ENCODE data around the gene TTLL4.

TTLL4 gene

DNA sequence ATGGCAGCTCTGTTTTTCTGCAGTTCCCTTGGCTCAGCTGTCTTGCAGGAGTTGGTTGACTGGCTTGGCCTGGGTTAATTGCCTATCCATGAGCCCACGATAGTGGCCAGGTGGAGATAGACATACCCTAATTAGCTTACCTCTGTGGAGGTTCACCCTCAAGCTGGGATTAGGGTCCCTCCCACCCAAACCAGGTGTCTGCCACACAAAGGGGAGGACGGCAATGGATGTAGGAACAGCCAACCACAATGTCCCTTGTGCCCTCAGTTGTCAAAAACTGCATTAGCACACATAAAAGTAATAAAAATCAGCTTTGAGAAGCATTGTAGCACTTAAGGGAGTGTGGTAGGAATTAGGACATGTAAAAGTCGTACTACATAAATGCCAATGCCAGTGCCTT is 75.5 kb downstream of the TTLL4 start:
- no peak for DNase-seq (ENCODE audit: low read depth)

DNA sequence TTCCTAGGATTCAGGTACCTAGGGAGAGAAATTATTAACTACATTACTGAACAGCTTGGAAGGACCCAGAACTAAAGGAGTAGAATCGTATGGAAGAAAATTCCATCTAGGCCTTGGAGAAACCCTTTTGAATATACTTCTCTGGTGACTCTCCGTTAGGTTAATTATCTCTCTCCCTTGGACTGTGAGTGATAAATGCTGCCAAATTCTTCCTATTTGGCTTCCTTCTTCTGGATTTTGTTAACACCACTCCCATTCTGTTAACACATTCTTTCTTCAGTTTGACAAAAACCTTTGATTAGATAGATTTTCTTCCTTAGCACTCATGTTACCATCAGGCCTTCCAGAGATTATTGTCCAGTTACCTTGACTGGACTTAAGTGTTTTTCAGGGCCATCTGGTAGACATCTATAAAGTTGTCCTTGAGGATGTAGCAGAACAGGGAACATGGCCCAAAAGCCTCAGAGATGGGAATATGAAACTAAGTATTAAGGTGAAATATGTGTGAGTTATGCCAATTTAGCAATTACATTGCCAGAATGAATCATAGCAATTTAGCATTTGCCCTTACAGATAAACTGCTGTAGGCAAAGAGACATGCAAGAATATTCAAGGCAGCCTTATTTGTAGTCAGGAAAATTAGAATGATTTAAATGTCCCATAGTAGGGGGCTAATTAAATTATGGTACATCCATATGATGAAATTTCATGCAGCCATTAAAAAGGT is 78.1 kb downstream of the TTLL4 start:
- DNase-seq (ENCODE audit: low read depth) = no peak

DNA sequence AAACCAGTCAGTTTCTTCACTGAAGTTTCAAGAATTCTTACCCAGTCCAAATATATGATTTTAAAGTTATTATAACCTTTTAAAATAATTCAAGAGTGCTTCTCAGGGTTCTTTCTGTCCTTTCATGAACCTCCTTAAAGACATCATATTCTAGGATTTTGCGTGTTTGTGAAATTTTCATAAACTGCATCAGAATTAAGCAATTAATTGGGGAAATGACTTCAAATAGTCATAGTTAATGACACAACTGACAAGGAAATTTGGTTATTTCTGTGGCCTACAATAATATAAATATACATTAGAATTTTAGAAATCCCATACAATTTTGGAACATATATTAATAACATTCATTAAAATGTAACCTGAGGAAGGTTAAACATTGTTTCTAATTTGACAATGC is 81.8 kb downstream of the TTLL4 start:
- no peak for DNase-seq (ENCODE audit: low read depth)

DNA sequence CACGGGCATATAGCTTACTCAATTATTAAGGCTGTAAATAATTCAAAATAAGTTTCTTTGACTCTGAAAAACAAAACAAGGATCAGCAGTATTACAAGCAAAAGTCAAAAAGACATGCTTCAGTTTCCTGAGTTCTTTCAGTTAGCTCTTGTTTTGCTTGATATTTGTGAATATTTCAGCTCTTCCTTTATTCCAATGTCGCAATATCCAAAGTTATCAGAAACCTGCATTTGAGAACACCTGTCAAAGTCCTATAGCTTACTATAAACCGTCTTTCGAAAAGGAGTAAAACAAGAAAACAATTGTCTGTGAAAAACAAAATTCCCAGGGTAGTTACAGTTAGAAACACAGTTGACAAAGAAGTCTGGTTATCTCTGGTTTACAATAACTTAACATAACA is 86.1 kb downstream of the TTLL4 start:
- no peak for DNase-seq (ENCODE audit: low read depth)

DNA sequence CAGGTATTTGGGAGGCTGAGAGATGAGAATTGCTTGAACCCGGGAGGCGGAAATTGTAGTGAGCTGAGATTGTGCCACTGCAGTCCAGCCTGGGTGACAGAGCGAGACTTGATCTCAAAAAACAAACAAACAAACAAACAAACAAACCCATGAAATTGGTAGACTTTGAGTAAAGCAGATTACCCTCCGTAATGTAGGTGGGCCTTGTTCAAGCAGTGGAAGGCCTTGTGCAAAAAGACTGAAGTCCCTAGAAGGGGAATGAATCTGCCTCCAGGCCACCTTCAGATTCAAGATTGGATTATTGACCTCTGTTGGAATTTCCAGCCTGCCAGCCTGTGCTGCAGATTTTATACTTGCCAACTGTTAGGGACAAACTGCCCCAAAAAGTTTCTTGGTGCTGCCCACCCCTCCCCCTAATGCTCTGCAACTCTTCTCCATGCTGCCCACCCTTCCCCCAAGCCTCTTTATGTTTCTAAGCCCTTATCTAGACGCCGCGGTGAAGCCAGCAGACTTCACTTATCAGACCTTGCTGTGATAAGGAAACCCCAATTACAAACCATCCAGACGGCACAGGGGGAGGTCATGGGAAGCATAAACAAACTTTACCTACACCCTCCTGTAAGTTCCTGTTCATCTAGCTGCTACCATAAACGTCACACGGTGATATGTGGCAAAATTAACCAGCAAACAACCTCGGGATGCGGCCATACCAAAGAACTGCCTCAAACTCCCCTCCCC is 88.3 kb downstream of the TTLL4 start:
- DNase-seq (ENCODE audit: low read depth) = no peak

DNA sequence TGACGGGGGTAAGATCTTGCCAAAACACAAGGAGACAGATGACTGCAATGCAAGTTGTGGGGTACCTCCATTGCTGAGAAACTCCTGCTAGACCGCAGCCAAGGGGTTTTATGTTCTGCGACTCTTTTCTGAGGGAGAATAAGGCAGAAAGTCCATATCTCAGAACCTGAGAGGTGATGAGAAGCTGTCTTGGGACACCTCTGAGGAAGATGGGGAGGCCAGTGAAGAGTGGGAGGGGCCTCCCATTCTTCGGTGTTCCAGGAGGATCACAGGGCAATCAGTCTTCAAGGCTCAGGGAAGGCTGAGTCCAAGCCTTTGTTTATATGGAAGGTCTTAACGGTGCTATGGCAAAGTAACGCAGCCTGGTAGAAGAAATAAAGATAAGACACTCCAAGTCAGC is 89.4 kb downstream of the TTLL4 start:
- DNase-seq (ENCODE audit: low read depth) = no peak

DNA sequence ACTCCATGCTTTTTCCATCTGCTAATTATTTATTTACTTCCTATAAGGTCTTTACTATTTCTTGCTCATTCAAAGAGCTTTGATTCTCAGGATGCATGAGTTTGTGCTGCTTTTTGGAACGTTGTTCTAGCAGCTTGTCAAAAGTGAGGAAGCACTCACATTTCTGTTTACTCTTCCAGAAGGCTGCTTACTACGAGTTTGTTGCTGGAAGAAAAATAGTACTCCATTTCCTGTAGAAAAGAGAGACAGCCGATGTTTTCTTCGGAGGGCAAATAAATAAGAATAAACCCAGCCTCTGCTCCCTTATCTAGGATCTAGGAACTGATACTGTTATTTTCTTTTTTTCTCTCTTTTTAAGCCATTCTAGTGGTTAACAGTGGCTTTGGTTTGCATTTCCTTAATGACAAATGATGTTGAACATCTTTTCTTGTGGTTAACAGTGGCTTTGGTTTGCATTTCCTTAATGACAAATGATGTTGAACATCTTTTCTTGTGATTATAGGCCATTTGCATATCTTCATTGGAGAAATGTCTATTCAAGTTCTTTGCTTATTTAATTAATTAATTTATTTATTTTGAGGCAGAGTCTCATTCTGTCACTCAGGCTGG is 91.9 kb downstream of the TTLL4 start:
- DNase-seq (ENCODE audit: low read depth) = no peak

DNA sequence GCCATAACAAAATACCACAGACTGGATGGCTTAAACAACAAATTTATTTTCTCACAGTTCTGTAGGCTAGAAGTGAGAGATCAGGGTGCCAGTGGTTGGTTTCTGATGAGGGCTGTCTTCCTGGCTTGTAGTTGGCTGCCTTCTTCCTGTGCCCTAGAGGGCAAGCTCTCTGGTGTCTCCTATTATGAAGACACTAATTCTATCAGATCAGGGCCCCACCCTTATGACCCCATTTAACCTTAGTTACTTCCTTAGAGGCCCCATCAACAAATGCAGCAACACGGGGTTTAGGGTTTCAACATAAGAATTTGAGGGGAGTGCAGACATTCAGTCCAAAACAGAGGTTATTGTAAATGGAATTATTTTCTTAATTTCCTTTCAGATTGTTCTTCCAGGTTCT is 94.2 kb downstream of the TTLL4 start:
- DNase-seq (ENCODE audit: low read depth) = no peak
